Epithelial cell of esophagus (primary cell): ENCODE data around the gene SMAD2.

ENCODE experiments used
- DNase-seq: peaks from one replicate; pipeline ENCODE4 v3.0.0; 2010; ENCODE audit warnings: low read depth
- H3K4me3 ChIP-seq: 2 replicates; pipeline ENCODE4 v1.5.1; 2011; ENCODE audit warnings: mild to moderate bottlenecking, low read length, control low read depth
- TF ChIP-seq, protein P1 (sequence below): IDR thresholded peaks from 2 replicates; pipeline ENCODE4 v1.5.1; 2011; ENCODE audit warnings: low read depth, mild to moderate bottlenecking, low read length, control low read depth, inconsistent platforms; ENCODE audit not compliant: insufficient read depth; ENCODE audit errors: missing control alignments

The SMAD2 gene

DNA sequence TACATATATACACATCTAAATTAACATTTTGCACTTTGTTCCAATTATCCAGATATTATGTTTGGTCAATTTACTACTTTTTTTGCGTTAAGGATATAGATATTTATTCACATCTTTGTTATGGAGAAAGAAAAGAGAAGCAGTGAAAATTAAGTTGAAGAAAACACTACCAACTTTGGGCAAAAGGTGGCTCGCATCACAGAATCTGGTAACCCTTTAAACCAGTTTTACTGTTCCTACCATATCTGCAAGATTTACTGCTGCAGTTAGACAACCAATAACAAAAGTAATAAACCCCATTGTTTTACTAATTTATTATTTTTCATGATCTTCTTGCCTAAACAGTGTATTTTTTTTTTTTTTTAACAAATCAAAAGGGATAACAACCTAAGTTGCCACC lies 53.6 kb downstream of the SMAD2 start:
- TF ChIP-seq, protein P1, sequence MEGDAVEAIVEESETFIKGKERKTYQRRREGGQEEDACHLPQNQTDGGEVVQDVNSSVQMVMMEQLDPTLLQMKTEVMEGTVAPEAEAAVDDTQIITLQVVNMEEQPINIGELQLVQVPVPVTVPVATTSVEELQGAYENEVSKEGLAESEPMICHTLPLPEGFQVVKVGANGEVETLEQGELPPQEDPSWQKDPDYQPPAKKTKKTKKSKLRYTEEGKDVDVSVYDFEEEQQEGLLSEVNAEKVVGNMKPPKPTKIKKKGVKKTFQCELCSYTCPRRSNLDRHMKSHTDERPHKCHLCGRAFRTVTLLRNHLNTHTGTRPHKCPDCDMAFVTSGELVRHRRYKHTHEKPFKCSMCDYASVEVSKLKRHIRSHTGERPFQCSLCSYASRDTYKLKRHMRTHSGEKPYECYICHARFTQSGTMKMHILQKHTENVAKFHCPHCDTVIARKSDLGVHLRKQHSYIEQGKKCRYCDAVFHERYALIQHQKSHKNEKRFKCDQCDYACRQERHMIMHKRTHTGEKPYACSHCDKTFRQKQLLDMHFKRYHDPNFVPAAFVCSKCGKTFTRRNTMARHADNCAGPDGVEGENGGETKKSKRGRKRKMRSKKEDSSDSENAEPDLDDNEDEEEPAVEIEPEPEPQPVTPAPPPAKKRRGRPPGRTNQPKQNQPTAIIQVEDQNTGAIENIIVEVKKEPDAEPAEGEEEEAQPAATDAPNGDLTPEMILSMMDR = no peak
- no peak for DNase-seq
- H3K4me3 ChIP-seq = no peak overlapping the region

DNA sequence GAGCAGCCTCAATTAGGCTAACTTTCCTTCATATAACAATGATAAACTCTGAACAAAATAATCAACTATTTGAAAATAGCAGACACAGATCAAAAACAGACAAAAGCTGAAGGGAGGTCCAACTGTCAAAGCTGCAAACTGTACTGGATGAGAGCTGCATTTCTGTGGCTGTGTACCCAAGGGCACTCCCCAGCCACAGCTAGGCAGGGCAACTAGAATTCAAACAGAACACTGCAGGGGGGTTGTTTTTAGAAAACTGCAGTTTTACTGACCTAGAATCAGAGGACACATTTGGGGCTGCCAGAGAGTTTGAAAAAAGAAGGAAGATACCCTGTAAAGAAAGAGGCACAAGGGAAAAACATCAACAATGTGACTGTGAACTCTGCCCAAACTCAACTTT lies 56.8 kb downstream of the SMAD2 start:
- DNase-seq = no peak
- no peak overlapping the region for H3K4me3 ChIP-seq
- TF ChIP-seq, protein P1 = no peak

DNA sequence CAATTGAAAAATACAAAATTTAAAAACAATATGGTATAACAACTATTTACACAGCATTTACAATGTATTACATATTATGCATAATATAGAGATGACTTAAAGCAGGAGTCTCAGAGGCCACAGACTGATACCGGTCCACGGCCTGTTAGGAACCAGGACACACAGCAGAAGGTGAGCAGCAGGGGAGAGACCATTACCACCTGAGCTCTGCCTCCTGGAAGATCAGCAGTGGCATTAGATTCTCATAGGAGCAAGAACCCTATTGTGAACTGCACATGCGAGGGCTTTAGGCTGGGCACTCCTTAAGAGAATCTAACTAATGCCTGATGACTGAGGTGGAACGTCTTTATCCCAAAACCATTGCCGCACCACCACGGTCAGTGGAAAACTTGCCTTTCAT lies 58.0 kb downstream of the SMAD2 start:
- no peak overlapping the region for H3K4me3 ChIP-seq
- TF ChIP-seq, protein P1 = no peak
- DNase-seq = no peak

DNA sequence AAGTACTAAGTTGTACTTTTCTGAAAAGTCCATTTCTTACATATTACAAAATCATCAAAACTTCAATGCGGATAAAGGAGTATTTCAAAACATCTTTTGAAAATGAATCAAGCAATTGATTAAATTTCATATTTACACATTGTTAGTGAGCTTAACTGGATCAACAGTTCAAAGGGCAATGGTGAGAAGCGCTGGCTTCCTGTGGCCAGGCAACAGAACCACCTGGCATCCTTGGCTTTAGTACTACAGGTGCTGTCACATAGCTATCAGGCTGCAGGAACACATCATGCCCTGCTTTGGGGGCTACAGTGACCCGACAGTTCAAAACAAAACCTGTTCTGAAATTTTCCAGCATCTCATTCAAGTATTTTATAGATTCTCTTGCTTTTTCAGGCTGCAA lies 59.2 kb downstream of the SMAD2 start:
- TF ChIP-seq, protein P1 = no peak

DNA sequence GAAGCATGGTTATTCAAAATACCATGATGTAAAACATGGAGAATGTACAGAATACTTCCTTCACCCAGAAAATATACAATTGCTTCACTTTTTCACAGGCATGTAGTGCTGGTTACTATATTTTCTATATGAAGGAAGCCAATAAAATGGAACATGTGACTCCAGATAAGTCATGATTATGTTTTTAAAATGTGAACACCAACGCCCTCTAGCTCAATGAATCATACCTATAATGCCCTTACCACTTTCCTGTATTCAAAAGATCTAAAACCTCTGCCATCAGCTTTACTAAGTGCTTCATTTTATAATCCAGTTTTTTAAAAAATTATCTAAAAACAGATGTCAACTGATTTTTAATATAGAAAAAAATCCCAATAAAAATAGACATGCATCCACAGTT lies 59.9 kb downstream of the SMAD2 start:
- TF ChIP-seq, protein P1 = no peak
- peak; percentile 65 for DNase-seq
- no peak overlapping the region for H3K4me3 ChIP-seq

More for the DNA sequence above, 59.2 kb downstream of the SMAD2 start:
- DNase-seq = no peak
- H3K4me3 ChIP-seq = no peak overlapping the region

DNA sequence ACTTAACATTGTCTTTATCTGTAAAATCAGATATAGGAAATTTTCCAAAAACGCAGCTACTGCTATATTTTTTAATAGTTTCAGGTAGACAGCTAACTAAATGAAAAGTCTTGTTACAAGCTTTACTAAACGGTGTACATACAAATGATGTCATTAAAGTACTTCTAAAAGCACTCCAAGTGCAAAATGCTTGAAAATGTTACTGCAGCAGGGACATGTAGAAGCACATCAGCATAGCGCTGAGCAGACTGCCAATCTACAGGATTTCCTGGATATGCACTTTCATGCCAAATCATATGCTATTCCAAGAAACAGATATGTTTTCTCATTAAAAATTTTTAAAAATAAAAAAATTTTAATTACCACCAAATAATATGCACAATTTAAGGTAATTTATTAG lies 61.7 kb downstream of the SMAD2 start:
- TF ChIP-seq, protein P1 = no peak

DNA sequence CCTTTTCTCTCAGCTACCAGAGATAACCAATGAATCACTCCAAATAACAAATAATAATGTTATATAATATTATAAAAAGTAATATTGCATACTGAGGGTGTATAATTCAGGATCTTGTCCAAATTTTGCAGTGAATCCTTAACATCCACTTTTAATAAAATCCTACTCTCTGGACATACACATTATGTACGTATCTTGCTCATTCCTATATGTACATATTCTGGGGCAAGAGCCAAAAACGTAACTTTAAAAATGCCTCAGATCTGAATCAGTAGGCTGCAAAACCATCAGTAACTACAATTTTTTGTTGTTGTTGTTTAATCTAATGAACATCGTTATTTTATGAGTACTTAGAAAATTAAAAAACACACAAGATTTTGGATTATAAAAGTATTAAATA lies 65.3 kb downstream of the SMAD2 start:
- TF ChIP-seq, protein P1 = no peak
- DNase-seq = no peak

More for the DNA sequence above, 61.7 kb downstream of the SMAD2 start:
- no peak overlapping the region for H3K4me3 ChIP-seq
- DNase-seq = peak; percentile 22

More for the DNA sequence above, 65.3 kb downstream of the SMAD2 start:
- H3K4me3 ChIP-seq = no peak overlapping the region
